CD4-positive, alpha-beta T cell (primary cell): ENCODE results near the gene CASQ1. TPM values are rescaled to one million over a fixed set of nuclear protein-coding genes. Genes with fewer than 3 reads are reported as not detected.

ENCODE experiments used
- ATAC-seq: fragments of 200-7000 bp; cut with Tn5 transposase; one replicate; pipeline ENCODE4 v1.10.0; 2022; ENCODE audit warnings: mild to moderate bottlenecking; ENCODE audit not compliant: poor library complexity
- CTCF ChIA-PET: fragments of 350-600 bp; sonication (Branson Sonifier 250); formaldehyde crosslinking; loops from one replicate; lab custom pipeline; 2021; ENCODE audit warnings: antibody characterized with exemption, inconsistent platforms; lab: Charles Lee
- POLR2A ChIA-PET: fragments of 350-600 bp; sonication (Branson Sonifier 250); formaldehyde crosslinking; loops from one replicate; lab custom pipeline; 2021; ENCODE audit warnings: antibody characterized with exemption, inconsistent platforms; lab: Charles Lee
- DNase-seq, 14 experiments: peaks; one replicate each; pipeline ENCODE4 v3.0.0-alpha.2; 2013 to 2020; ENCODE audit warnings: mixed read lengths in 2 of 14
- H3K27ac ChIP-seq, 2 donors: one replicate each; pipeline versions ENCODE4 v1.5.1 to v1.7.0; 2013; ENCODE audit warnings: low read length in 2 of 2, low read depth in 1 of 2, mild to moderate bottlenecking in 1 of 2
- H3K27me3 ChIP-seq, 2 experiments: 1 replicate in 1 of 2; 2 replicates in 1 of 2; pipeline versions ENCODE4 v1.6.1 to v1.7.0; 2013; ENCODE audit warnings: low read length in 2 of 2, control low read depth in 1 of 2, mild to moderate bottlenecking in 1 of 2, moderate library complexity in 1 of 2; ENCODE audit not compliant: insufficient read depth in 2 of 2, control insufficient read depth in 1 of 2
- H3K36me3 ChIP-seq: one replicate; pipeline ENCODE4 v1.6.1; 2013; ENCODE audit warnings: low read length, control low read depth; ENCODE audit not compliant: insufficient read depth
- H3K4me1 ChIP-seq: one replicate; pipeline ENCODE4 v1.6.1; 2013; ENCODE audit warnings: low read length, control low read depth; ENCODE audit not compliant: insufficient read depth
- H3K4me3 ChIP-seq: one replicate; pipeline ENCODE4 v1.5.1; 2013; ENCODE audit warnings: mild to moderate bottlenecking, low read length, moderate library complexity
- H3K9me3 ChIP-seq, 2 experiments: 1 replicate in 1 of 2; 2 replicates in 1 of 2; pipeline versions ENCODE4 v1.6.1 to v1.7.0; 2013; ENCODE audit warnings: low read length in 2 of 2, mild to moderate bottlenecking in 2 of 2, control low read depth in 1 of 2, moderate library complexity in 1 of 2; ENCODE audit not compliant: control insufficient read depth in 1 of 2, insufficient read depth in 1 of 2
- H3K27ac Mint-ChIP-seq: one replicate; pipeline ENCODE4 v1.8.0; 2020; ENCODE audit warnings: mixed read lengths
- H3K27me3 Mint-ChIP-seq: one replicate; pipeline ENCODE4 v1.8.0; 2021; ENCODE audit warnings: mixed read lengths
- H3K36me3 Mint-ChIP-seq: one replicate; pipeline ENCODE4 v1.8.0; 2021; ENCODE audit warnings: low read depth, mixed read lengths
- H3K4me1 Mint-ChIP-seq: one replicate; pipeline ENCODE4 v1.8.0; 2021; ENCODE audit warnings: low read depth, mixed read lengths
- H3K4me3 Mint-ChIP-seq: one replicate; pipeline ENCODE4 v1.8.0; 2020; ENCODE audit warnings: mild to moderate bottlenecking, mixed read lengths
- H3K9me3 Mint-ChIP-seq: one replicate; pipeline ENCODE4 v1.8.0; 2020; ENCODE audit warnings: mixed read lengths
- intact Hi-C, 2 experiments: fragments of 100-400 bp; cut with DNase I in 1 of 2; cut with micrococcal nuclease in 1 of 2; formaldehyde crosslinking; loops; one replicate each; pipeline versions ENCODE4 v1.15.1 to v1.9.0; 2023 to 2025; cut with DNase I, micrococcal nuclease
- total RNA-seq, 174 experiments: library from RNA in 2 of 174; stranded (reverse) in 2 of 174; gene quantifications; one replicate each; pipeline ENCODE4 v1.2.3 and lab custom pipeline; 2021 to 2026
- TF ChIP-seq, protein P1 (sequence below): fragments of 200-600 bp; IDR thresholded peaks from one replicate; pipeline ENCODE4 v1.8.0; 2022; ENCODE audit warnings: antibody characterized with exemption, mild to moderate bottlenecking

The CASQ1 gene
- total RNA-seq, 2 experiments from 2014 or later, result not detected

DNA sequence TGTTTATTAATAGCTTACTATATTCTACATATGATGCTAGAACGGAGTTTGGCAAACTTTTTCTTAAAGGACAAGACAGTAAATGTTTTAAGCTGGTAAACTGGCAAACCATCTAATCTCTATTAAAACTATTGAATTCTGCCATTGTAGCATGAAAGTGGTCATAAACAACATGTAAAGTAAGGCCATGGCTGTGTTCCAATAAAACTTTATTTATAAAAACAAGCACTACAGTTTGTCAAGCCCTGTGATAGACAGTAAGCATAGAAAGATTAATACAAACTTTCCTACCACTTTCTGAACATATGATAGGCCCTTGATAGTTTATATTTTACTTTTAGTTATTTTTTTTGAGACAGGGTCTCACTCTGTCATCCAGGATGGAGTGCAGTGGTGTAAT lies 37.2 kb downstream of the CASQ1 start:
- Mint-ChIP-seq H3K27me3 (no peaks in the 10 kb centered on the region), H3K4me3 (no peak overlapping the region), H3K36me3 (peaks cover 43% of the 10 kb centered on the region), H3K4me1 (no peaks in the 10 kb centered on the region), H3K9me3 (no peaks in the 10 kb centered on the region), H3K27ac (no peak overlapping the region)
- intact Hi-C loops, result no loop called here
- POLR2A ChIA-PET, result interaction anchor here (2.3 kb wide), 1 partner anchor 35 kb away, joined by 10 read pairs; the partner anchor contains the start of gene DCAF8
- no peaks in the 10 kb centered on the region for H3K9me3 ChIP-seq
- TF ChIP-seq, protein P1, sequence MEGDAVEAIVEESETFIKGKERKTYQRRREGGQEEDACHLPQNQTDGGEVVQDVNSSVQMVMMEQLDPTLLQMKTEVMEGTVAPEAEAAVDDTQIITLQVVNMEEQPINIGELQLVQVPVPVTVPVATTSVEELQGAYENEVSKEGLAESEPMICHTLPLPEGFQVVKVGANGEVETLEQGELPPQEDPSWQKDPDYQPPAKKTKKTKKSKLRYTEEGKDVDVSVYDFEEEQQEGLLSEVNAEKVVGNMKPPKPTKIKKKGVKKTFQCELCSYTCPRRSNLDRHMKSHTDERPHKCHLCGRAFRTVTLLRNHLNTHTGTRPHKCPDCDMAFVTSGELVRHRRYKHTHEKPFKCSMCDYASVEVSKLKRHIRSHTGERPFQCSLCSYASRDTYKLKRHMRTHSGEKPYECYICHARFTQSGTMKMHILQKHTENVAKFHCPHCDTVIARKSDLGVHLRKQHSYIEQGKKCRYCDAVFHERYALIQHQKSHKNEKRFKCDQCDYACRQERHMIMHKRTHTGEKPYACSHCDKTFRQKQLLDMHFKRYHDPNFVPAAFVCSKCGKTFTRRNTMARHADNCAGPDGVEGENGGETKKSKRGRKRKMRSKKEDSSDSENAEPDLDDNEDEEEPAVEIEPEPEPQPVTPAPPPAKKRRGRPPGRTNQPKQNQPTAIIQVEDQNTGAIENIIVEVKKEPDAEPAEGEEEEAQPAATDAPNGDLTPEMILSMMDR, result no peak
- no peak overlapping the region for H3K27ac ChIP-seq
- H3K4me1 ChIP-seq, result no peaks in the 10 kb centered on the region
- H3K27me3 ChIP-seq, result no peaks in the 10 kb centered on the region
- ATAC-seq (no peak), DNase-seq (no peak)
- H3K36me3 ChIP-seq, result peaks cover 92% of the 10 kb centered on the region
- H3K4me3 ChIP-seq, result no peak overlapping the region
- CTCF ChIA-PET, result no interaction called here

GRCh38 chr1:160228431-160228830 lies 38.1 kb downstream of the CASQ1 start:
- Mint-ChIP-seq H3K9me3 (no peaks in the 10 kb centered on the region), H3K4me3 (no peak overlapping the region), H3K36me3 (peaks cover 52% of the 10 kb centered on the region), H3K27ac (no peak overlapping the region), H3K27me3 (no peaks in the 10 kb centered on the region), H3K4me1 (peaks cover 8% of the 10 kb centered on the region)
- POLR2A ChIA-PET, result interaction anchor here (2.3 kb wide), 1 partner anchor 34 kb away, joined by 10 read pairs; the partner anchor contains the start of gene DCAF8
- ATAC-seq (no peak), DNase-seq (no peak)
- H3K27ac ChIP-seq, result no peak overlapping the region
- TF ChIP-seq, protein P1, result no peak
- CTCF ChIA-PET, result interaction anchor here (0.8 kb wide), 1 partner anchor 35 kb away, joined by 3 read pairs; no protein-coding TSS in a partner anchor
- peaks cover 86% of the 10 kb centered on the region for H3K36me3 ChIP-seq
- intact Hi-C loops, result no loop called here
- H3K9me3 ChIP-seq, result no peaks in the 10 kb centered on the region
- no peaks in the 10 kb centered on the region for H3K27me3 ChIP-seq
- no peak overlapping the region for H3K4me3 ChIP-seq
- no peaks in the 10 kb centered on the region for H3K4me1 ChIP-seq

DNA sequence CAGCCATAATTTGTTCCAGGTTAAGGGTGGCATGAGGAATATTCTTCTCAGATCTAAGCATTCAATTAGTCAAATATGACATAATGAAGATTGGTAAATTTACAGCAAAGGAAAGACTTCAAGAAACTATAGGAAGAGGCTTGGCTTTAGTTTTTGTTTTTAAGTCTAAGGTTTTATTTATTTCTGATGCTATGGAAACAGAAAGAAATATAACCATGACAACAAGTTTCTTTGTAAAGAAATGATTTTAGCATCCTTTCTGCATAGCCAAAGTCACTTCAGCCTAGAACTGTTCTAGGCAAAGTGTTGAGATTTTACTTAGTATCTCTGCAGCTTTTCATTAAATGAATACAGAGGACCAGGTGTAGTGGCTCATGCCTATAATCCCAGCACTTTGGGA lies 42.5 kb downstream of the CASQ1 start:
- Histone ChIP-seq H3K27ac (no peak overlapping the region), H3K36me3 (peaks cover 81% of the 10 kb centered on the region), H3K27me3 (no peaks in the 10 kb centered on the region), H3K4me3 (no peak overlapping the region), H3K9me3 (no peaks in the 10 kb centered on the region), H3K4me1 (no peaks in the 10 kb centered on the region)
- intact Hi-C loops, result no loop called here
- POLR2A ChIA-PET, result interaction anchor here (1.4 kb wide), 1 partner anchor 28 kb away, joined by 5 read pairs; no protein-coding TSS in a partner anchor
- Mint-ChIP-seq H3K4me3 (no peak overlapping the region), H3K4me1 (peaks cover 23% of the 10 kb centered on the region), H3K36me3 (peaks cover 95% of the 10 kb centered on the region), H3K27ac (peak overlapping the region; percentile 42), H3K27me3 (no peaks in the 10 kb centered on the region), H3K9me3 (no peaks in the 10 kb centered on the region)
- CTCF ChIA-PET, result interaction anchor here (1.9 to 2.2 kb wide), 2 partner anchors 19 to 58 kb away, joined by 7 to 10 read pairs; no protein-coding TSS in a partner anchor
- ATAC-seq (peak; percentile 29), DNase-seq (no peak)
- TF ChIP-seq, protein P1, result no peak
